PC-3 (cell line): ENCODE data around the gene TCEA3. TPM values are rescaled to one million over a fixed set of nuclear protein-coding genes. Genes with fewer than 3 reads are reported as not detected.

Experiments used
- ATAC-seq: fragments of 200-7000 bp; cut with Tn5 transposase; 2 replicates; pipeline ENCODE4 v1.9.1; 2020; ENCODE audit warnings: mild to moderate bottlenecking, moderate library complexity
- BruUV-seq: library from RNA; stranded (reverse); fragments of 400-500 nt; replicated peaks from 2 replicates; lab custom pipeline; 2021; lab: Mats Ljungman, UMichigan
- CTCF ChIA-PET: fragments of 300-600 bp; sonication (Branson Sonifier 250); formaldehyde crosslinking; loops from one replicate; lab custom pipeline; 2022; ENCODE audit warnings: antibody characterized with exemption; lab: Charles Lee
- POLR2A ChIA-PET: fragments of 300-600 bp; sonication (Branson Sonifier 250); formaldehyde crosslinking; loops from one replicate; lab custom pipeline; 2022; ENCODE audit warnings: antibody characterized with exemption; ENCODE audit not compliant: unreplicated experiment; lab: Charles Lee
- DNase-seq: peaks from one replicate; pipeline ENCODE4 v3.0.0-alpha.2; 2015
- H2AFZ ChIP-seq: fragments of 300-600 bp; sonication (generic); 2 replicates; pipeline ENCODE4 v1.6.0; 2016; ENCODE audit warnings: antibody characterized with exemption, low read length
- H3F3A ChIP-seq: fragments of 300-600 bp; sonication (generic); one replicate; pipeline ENCODE4 v1.6.0; 2017; ENCODE audit warnings: antibody characterized with exemption, low read length, control low read depth, mild to moderate bottlenecking; ENCODE audit not compliant: unreplicated experiment
- H3K27ac ChIP-seq: fragments of 300-600 bp; sonication (generic); 2 replicates; pipeline ENCODE4 v1.5.1; 2016; ENCODE audit warnings: mild to moderate bottlenecking, low read length
- H3K27me3 ChIP-seq: fragments of 300-600 bp; sonication (generic); 2 replicates; pipeline ENCODE4 v1.6.1; 2016; ENCODE audit warnings: low read length, mixed read lengths
- H3K36me3 ChIP-seq: fragments of 300-600 bp; sonication (generic); 2 replicates; pipeline ENCODE4 v1.6.1; 2016; ENCODE audit warnings: low read depth, mixed run types, low read length, mixed read lengths
- H3K4me1 ChIP-seq: fragments of 300-600 bp; sonication (generic); 2 replicates; pipeline ENCODE4 v1.5.1; 2016; ENCODE audit warnings: low read length; ENCODE audit not compliant: insufficient read depth
- H3K4me2 ChIP-seq: fragments of 300-600 bp; sonication (generic); 2 replicates; pipeline ENCODE4 v1.6.0; 2016; ENCODE audit warnings: low read length
- H3K4me3 ChIP-seq: fragments of 300-600 bp; sonication (generic); 2 replicates; pipeline ENCODE4 v1.5.1; 2016; ENCODE audit warnings: mild to moderate bottlenecking, low read length, mixed read lengths
- H3K79me2 ChIP-seq: fragments of 300-600 bp; sonication (generic); 2 replicates; pipeline ENCODE4 v1.6.1; 2017; ENCODE audit warnings: low read length, mixed read lengths
- H3K9ac ChIP-seq: fragments of 300-600 bp; sonication (generic); 2 replicates; pipeline ENCODE4 v1.6.0; 2016; ENCODE audit warnings: mild to moderate bottlenecking, low read length
- H3K9me2 ChIP-seq: fragments of 300-600 bp; sonication (generic); replicated peaks from 2 replicates; pipeline ENCODE4 v1.6.1; 2016; ENCODE audit warnings: mixed run types, low read length, mixed read lengths
- H3K9me3 ChIP-seq: fragments of 300-600 bp; sonication (generic); 2 replicates; pipeline ENCODE4 v1.6.1; 2016; ENCODE audit warnings: low read length, mixed read lengths
- H4K20me1 ChIP-seq: fragments of 300-600 bp; sonication (generic); 2 replicates; pipeline ENCODE4 v1.6.1; 2016; ENCODE audit warnings: low read length, mixed read lengths
- EZH2 ChIP-seq: fragments of 300-600 bp; sonication (generic); IDR thresholded peaks from one replicate; pipeline ENCODE4 v1.6.1; 2017; ENCODE audit warnings: antibody characterized with exemption, mild to moderate bottlenecking, low read length; ENCODE audit not compliant: unreplicated experiment
- EZH2phosphoT487 ChIP-seq: fragments of 300-600 bp; sonication (generic); IDR thresholded peaks from 2 replicates; pipeline ENCODE4 v1.6.1; 2018; ENCODE audit warnings: mild to moderate bottlenecking, antibody characterized with exemption, low read length, borderline replicate concordance
- intact Hi-C: fragments of 100-400 bp; cut with micrococcal nuclease; formaldehyde crosslinking; loops from 2 replicates; pipeline ENCODE4 v1.9.0; 2023
- total RNA-seq: library from RNA; depleted of rRNA; stranded (reverse); fragments of >200 nt; gene quantifications from 2 replicates; pipeline ENCODE4 v1.2.3, GENCODE V29; 2014
- TF ChIP-seq, protein P1 (sequence below): fragments of 300-600 bp; sonication (generic); conservative IDR thresholded peaks from 2 replicates; pipeline ENCODE4 v1.5.1; 2017; ENCODE audit warnings: antibody characterized with exemption, low read depth, mild to moderate bottlenecking, low read length

Gene TCEA3
- total RNA-seq, 1 experiment from 2014 or later = 23.6 TPM

DNA sequence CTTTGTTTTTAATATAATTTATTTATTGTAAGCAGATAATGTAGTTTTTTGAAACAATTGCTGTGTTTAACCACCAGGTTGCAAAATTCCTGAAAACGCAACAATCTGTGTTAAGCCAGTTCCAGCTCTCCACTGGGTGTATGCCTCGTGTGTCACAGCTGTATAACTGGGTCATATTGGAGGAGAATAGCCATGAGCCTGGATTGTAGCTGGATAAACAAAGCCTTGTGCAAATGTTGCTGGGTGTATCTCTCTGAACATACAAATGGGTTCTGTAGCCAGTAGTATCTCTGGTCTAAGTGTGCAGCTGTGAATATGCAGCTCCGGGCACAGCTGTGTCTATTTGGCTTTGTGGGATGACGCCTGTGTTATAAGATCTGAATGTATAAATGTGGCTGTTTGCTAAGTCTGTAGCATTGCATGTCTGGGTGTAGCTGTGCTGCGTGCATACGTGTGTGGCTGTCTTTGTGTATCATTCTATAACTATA lies 2.8 kb downstream of the TCEA3 start:
- intact Hi-C loops = loop anchor here (2.0 to 5.0 kb wide), 2 partner anchors 63 to 116 kb away; partner anchors contain the start of gene ASAP3
- DNase-seq = peak; percentile 36
- ChIA-PET POLR2A (no interaction called here), CTCF (interaction anchor here (1.2 to 1.6 kb wide), 2 partner anchors 18 to 216 kb away, joined by 3 to 8 read pairs; no protein-coding TSS in a partner anchor)
- peak overlapping the region; percentile 69 for H2AFZ ChIP-seq
- no peak for TF ChIP-seq EZH2
- TF ChIP-seq, protein P1, sequence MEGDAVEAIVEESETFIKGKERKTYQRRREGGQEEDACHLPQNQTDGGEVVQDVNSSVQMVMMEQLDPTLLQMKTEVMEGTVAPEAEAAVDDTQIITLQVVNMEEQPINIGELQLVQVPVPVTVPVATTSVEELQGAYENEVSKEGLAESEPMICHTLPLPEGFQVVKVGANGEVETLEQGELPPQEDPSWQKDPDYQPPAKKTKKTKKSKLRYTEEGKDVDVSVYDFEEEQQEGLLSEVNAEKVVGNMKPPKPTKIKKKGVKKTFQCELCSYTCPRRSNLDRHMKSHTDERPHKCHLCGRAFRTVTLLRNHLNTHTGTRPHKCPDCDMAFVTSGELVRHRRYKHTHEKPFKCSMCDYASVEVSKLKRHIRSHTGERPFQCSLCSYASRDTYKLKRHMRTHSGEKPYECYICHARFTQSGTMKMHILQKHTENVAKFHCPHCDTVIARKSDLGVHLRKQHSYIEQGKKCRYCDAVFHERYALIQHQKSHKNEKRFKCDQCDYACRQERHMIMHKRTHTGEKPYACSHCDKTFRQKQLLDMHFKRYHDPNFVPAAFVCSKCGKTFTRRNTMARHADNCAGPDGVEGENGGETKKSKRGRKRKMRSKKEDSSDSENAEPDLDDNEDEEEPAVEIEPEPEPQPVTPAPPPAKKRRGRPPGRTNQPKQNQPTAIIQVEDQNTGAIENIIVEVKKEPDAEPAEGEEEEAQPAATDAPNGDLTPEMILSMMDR = peak; percentile 35; the same call in 1 of the 2 replicates
- peaks cover 15% of the 10 kb centered on the region; the same call in 1 of the 2 replicates for H3K79me2 ChIP-seq
- no peaks in the 10 kb centered on the region for H4K20me1 ChIP-seq
- BruUV-seq = TSS peak; percentile 14
- peak overlapping the region; percentile 59 for H3K27ac ChIP-seq
- H3K9me2 ChIP-seq = no peaks in the 10 kb centered on the region
- ATAC-seq = peak; percentile 4
- H3K27me3 ChIP-seq = no peaks in the 10 kb centered on the region
- peak overlapping the region; percentile 98 for H3K4me2 ChIP-seq
- no peaks in the 10 kb centered on the region for H3K9me3 ChIP-seq
- H3K4me3 ChIP-seq = peak overlapping the region; percentile 19; the same call in 1 of the 2 replicates
- peaks cover 23% of the 10 kb centered on the region for H3K4me1 ChIP-seq
- no peaks in the 10 kb centered on the region for H3K36me3 ChIP-seq
- H3K9ac ChIP-seq = peak overlapping the region; percentile 9; the same call in 1 of the 2 replicates
- no peaks in the 10 kb centered on the region for H3F3A ChIP-seq

DNA sequence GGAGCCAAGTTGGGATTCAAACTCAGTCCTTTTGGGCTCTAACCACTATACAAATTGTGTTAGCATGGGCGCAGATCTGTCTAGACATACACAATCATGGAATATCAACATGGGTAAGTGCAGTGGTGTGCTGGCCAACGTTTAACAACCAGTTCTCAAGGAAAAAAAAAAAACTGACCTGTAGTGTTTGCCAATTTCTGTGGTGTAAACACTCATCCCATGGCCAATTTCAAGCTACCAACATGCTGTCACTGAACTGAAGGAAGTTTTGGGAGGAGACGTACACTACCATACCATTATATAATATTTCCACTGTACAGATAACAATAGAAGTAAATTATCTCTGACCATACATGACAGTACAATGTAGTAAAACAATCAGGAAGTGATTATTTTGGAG lies 3.2 kb downstream of the TCEA3 start:
- H3K79me2 ChIP-seq = peaks cover 15% of the 10 kb centered on the region; the same call in 1 of the 2 replicates
- no peaks in the 10 kb centered on the region for H3K27me3 ChIP-seq
- TF ChIP-seq EZH2 (no peak), EZH2phosphoT487 (no peak)
- no peak for DNase-seq
- no peak overlapping the region for H3K4me2 ChIP-seq
- H3K36me3 ChIP-seq = no peaks in the 10 kb centered on the region
- no peaks in the 10 kb centered on the region for H4K20me1 ChIP-seq
- H3K4me1 ChIP-seq = peaks cover 23% of the 10 kb centered on the region
- POLR2A ChIA-PET = no interaction called here
- no peak overlapping the region for H3K27ac ChIP-seq
- H3K4me3 ChIP-seq = no peak overlapping the region
- no peaks in the 10 kb centered on the region for H3K9me2 ChIP-seq
- ATAC-seq = no peak
- BruUV-seq = no TSS peak
- CTCF ChIA-PET = interaction anchor here (1.6 kb wide), 1 partner anchor 216 kb away, joined by 3 read pairs; no protein-coding TSS in a partner anchor
- H3K9ac ChIP-seq = no peak overlapping the region
- no peaks in the 10 kb centered on the region for H3F3A ChIP-seq
- intact Hi-C loops = loop anchor here (5.0 kb wide), 1 partner anchor 116 kb away; no protein-coding TSS in a partner anchor
- no peak overlapping the region for H2AFZ ChIP-seq
- no peaks in the 10 kb centered on the region for H3K9me3 ChIP-seq

DNA sequence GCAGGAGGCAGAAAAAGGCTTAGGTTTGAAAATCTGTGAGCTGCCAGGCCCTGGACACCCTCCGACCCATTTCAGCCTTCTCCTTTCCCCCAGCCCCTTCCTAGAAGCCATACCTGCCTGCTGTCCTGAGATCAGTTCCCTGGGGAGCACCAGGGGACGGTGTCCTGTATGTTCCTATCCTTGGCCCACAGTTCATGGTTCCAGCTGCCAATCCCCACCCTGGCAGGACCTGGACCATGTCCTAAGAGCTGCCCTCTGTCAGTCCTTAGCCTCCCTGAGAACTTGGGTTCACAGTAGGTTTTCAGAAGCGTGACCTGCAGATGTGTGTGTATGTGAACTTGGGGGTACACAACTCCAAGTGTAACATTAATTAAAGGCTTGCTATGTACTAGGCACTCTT lies 3.8 kb downstream of the TCEA3 start:
- Histone ChIP-seq H3F3A (no peaks in the 10 kb centered on the region), H2AFZ (no peak overlapping the region), H3K4me3 (no peak overlapping the region), H3K27me3 (no peaks in the 10 kb centered on the region), H3K36me3 (no peaks in the 10 kb centered on the region), H3K4me1 (peaks cover 23% of the 10 kb centered on the region), H3K4me2 (no peak overlapping the region), H3K79me2 (peaks cover 15% of the 10 kb centered on the region; the same call in 1 of the 2 replicates), H4K20me1 (no peaks in the 10 kb centered on the region), H3K27ac (no peak overlapping the region), H3K9ac (no peak overlapping the region), H3K9me3 (no peaks in the 10 kb centered on the region), H3K9me2 (no peaks in the 10 kb centered on the region)
- ATAC-seq (no peak), DNase-seq (no peak)
- intact Hi-C loops = loop anchor here (5.0 kb wide), 1 partner anchor 117 kb away; no protein-coding TSS in a partner anchor
- TF ChIP-seq EZH2 (no peak), EZH2phosphoT487 (no peak)
- TF ChIP-seq, protein P1 = no peak
- CTCF ChIA-PET = no interaction called here
- POLR2A ChIA-PET = no interaction called here
- BruUV-seq = no TSS peak
